ENCODE results near the gene BMP7. TPM values are rescaled to one million over a fixed set of nuclear protein-coding genes. Genes with fewer than 3 reads are reported as not detected.
"Not testable (repeated sequence)": the region's sequence is repeated elsewhere in the genome, so short reads cannot be mapped to it uniquely, and the experiment has no call there.

The BMP7 gene
- total and polyA plus RNA-seq, 10 donors: 0.26 to 1.5 (median 0.75) TPM; not detected in 1

GRCh38 chr20:57282670-57283361 lies 16.4 kb upstream of the BMP7 start:
- no peak for DNase-seq
- intact Hi-C loops (cut with DNase I; ENCODE audit: low total_unique reads): no loop called here
- peaks cover 0 to 93% (median 4%) of the 10 kb centered on the region in 7 donors for H3K27me3 ChIP-seq (replicated peaks in 1 of 7)

GRCh38 chr20:57281900-57282299 lies 15.5 kb upstream of the BMP7 start:
- Histone ChIP-seq H3K27me3 (replicated peaks in 1 of 7) (peaks cover 0 to 84% (median 2%) of the 10 kb centered on the region in 7 donors), H3K4me3 (no peak overlapping the region), H3K36me3 (no peaks in the 10 kb centered on the region), H3K27ac (no peak overlapping the region), H3K4me1 (no peaks in the 10 kb centered on the region), H3K9me3 (no peaks in the 10 kb centered on the region)
- no peak for DNase-seq
- 75 to 85% (median 79%) methylated on average over 7 of the region's 7 CpGs for WGBS, 5 donors
- intact Hi-C loops (cut with DNase I; ENCODE audit: low total_unique reads): no loop called here
- TF ChIP-seq POLR2AphosphoS5 (IDR thresholded peaks at IDR 0.05): no peak
- TF ChIP-seq POLR2A (IDR thresholded peaks at IDR 0.05): no peak
- TF ChIP-seq, protein P1, sequence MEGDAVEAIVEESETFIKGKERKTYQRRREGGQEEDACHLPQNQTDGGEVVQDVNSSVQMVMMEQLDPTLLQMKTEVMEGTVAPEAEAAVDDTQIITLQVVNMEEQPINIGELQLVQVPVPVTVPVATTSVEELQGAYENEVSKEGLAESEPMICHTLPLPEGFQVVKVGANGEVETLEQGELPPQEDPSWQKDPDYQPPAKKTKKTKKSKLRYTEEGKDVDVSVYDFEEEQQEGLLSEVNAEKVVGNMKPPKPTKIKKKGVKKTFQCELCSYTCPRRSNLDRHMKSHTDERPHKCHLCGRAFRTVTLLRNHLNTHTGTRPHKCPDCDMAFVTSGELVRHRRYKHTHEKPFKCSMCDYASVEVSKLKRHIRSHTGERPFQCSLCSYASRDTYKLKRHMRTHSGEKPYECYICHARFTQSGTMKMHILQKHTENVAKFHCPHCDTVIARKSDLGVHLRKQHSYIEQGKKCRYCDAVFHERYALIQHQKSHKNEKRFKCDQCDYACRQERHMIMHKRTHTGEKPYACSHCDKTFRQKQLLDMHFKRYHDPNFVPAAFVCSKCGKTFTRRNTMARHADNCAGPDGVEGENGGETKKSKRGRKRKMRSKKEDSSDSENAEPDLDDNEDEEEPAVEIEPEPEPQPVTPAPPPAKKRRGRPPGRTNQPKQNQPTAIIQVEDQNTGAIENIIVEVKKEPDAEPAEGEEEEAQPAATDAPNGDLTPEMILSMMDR (IDR thresholded peaks at IDR 0.05 in 8 of 11, conservative IDR thresholded peaks at IDR 0.05 in 3 of 11): no peak

More at GRCh38 chr20:57282670-57283361, 16.4 kb upstream of the BMP7 start:
- Histone ChIP-seq H3K36me3 (no peaks in the 10 kb centered on the region), H3K27ac (no peak overlapping the region), H3K4me1 (no peaks in the 10 kb centered on the region), H3K4me3 (no peak overlapping the region), H3K9me3 (no peaks in the 10 kb centered on the region)
- TF ChIP-seq POLR2A (IDR thresholded peaks at IDR 0.05) (no peak), POLR2AphosphoS5 (IDR thresholded peaks at IDR 0.05) (no peak)
- TF ChIP-seq, protein P1 (IDR thresholded peaks at IDR 0.05 in 8 of 11, conservative IDR thresholded peaks at IDR 0.05 in 3 of 11): no peak
- WGBS, 5 donors: 41 to 51% (median 48%) methylated on average over 18 of the region's 18 CpGs

DNA sequence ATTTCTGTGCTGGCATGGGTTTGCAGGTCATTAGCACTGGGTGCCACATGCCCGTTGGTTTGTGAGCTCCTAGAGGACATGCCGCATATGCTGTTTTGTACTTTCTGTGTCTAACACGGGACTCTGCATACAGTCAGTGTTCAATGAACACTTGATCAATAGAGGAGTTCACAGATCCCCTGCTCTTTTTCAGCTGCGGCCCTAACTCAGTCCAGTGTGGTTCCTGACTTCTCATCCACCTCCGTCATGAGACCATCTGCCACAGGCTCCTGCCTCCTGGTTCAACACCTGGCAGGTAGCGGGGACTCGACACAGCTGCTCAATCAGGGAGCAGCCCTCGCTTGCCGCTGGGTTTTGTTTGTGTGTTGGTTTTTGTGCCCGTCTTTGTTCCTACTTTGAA lies 13.8 kb upstream of the BMP7 start:
- peaks cover 0 to 76% (median 0%) of the 10 kb centered on the region in 7 donors for H3K27me3 ChIP-seq (replicated peaks in 1 of 7)
- no peaks in the 10 kb centered on the region for H3K36me3 ChIP-seq
- WGBS, 5 donors: 79 to 87% (median 87%) methylated on average over 10 of the region's 10 CpGs
- H3K4me3 ChIP-seq: no peak overlapping the region
- no peak overlapping the region for H3K27ac ChIP-seq
- intact Hi-C loops (cut with DNase I; ENCODE audit: low total_unique reads): no loop called here
- no peaks in the 10 kb centered on the region for H3K9me3 ChIP-seq
- TF ChIP-seq, protein P1 (IDR thresholded peaks at IDR 0.05 in 8 of 11, conservative IDR thresholded peaks at IDR 0.05 in 3 of 11): no peak
- TF ChIP-seq POLR2A (IDR thresholded peaks at IDR 0.05): no peak
- no peak for TF ChIP-seq POLR2AphosphoS5 (IDR thresholded peaks at IDR 0.05)
- no peak for DNase-seq
- no peaks in the 10 kb centered on the region for H3K4me1 ChIP-seq

GRCh38 chr20:57279548-57279947 lies 13.1 kb upstream of the BMP7 start:
- H3K36me3 ChIP-seq; DNase-seq; H3K27ac ChIP-seq; H3K9me3 ChIP-seq; intact Hi-C loops (cut with DNase I; ENCODE audit: low total_unique reads); H3K4me1 ChIP-seq; H3K4me3 ChIP-seq: not testable (repeated sequence)
- H3K27me3 ChIP-seq (replicated peaks in 1 of 7): peaks cover 0 to 72% (median 0%) of the 10 kb centered on the region in 7 donors
- 71 to 85% (median 81%) methylated on average over 3 of the region's 3 CpGs for WGBS, 5 donors

Measured in spleen (tissue), 11 donors.